B cell (primary cell): ENCODE measurements around the gene DCUN1D1. TPM values are rescaled to one million over a fixed set of nuclear protein-coding genes. Genes with fewer than 3 reads are reported as not detected.

Experiments used
- ATAC-seq: fragments of 200-7000 bp; cut with Tn5 transposase; one replicate; pipeline ENCODE4 v1.10.0; 2021; ENCODE audit warnings: low read depth, mild to moderate bottlenecking, moderate number of reproducible peaks, moderate library complexity
- CTCF ChIA-PET: fragments of 350-600 bp; sonication (Branson Sonifier 250); formaldehyde crosslinking; loops from one replicate; lab custom pipeline; 2021; ENCODE audit warnings: antibody characterized with exemption, inconsistent platforms; lab: Charles Lee
- POLR2A ChIA-PET: fragments of 350-600 bp; sonication (Branson Sonifier 250); formaldehyde crosslinking; loops from one replicate; lab custom pipeline; 2021; ENCODE audit warnings: antibody characterized with exemption; lab: Charles Lee
- DNase-seq: peaks from one replicate; pipeline ENCODE4 v3.0.0; 2013
- H2AFZ ChIP-seq: 2 replicates; pipeline ENCODE4 v1.6.1; 2012; ENCODE audit warnings: mild to moderate bottlenecking, low read depth, low read length; ENCODE audit not compliant: insufficient read depth, poor library complexity, severe bottlenecking
- H3K27ac ChIP-seq, 2 donors: 1 replicate in 1 of 2; 2 replicates in 1 of 2; pipeline ENCODE4 v1.5.1; 2012 to 2013; ENCODE audit warnings: low read length in 2 of 2, mild to moderate bottlenecking in 2 of 2, moderate library complexity in 1 of 2
- H3K27me3 ChIP-seq, 4 experiments: fragments of 200-600 bp in 1 of 4; sonication (generic) in 1 of 4; replicated peaks in 1 of 4; 1 replicate in 2 of 4; 2 replicates in 2 of 4; pipeline versions ENCODE4 v1.6.1 to v1.7.0; 2013 to 2016; ENCODE audit warnings: low read length in 3 of 4, mild to moderate bottlenecking in 2 of 4, mixed read lengths in 1 of 4, moderate library complexity in 1 of 4; ENCODE audit not compliant: insufficient read depth in 4 of 4, control insufficient read depth in 3 of 4; ENCODE audit errors: control extremely low read depth in 1 of 4
- H3K36me3 ChIP-seq, 2 experiments: replicated peaks in 1 of 2; 1 replicate in 1 of 2; 2 replicates in 1 of 2; pipeline versions ENCODE4 v1.6.1 to v1.7.1; 2013; ENCODE audit warnings: low read length in 1 of 2; ENCODE audit not compliant: insufficient read depth in 2 of 2, control insufficient read depth in 1 of 2; ENCODE audit errors: control extremely low read depth in 1 of 2, extremely low read depth in 1 of 2
- H3K4me1 ChIP-seq, 2 donors: fragments of 200-600 bp in 1 of 2; sonication (generic) in 1 of 2; 1 replicate in 1 of 2; 2 replicates in 1 of 2; pipeline versions ENCODE4 v1.5.1 to v1.6.1; 2013 to 2017; ENCODE audit warnings: low read length in 2 of 2; ENCODE audit not compliant: control insufficient read depth in 2 of 2, insufficient read depth in 2 of 2
- H3K4me2 ChIP-seq: replicated peaks from 2 replicates; pipeline ENCODE3; 2012; ENCODE audit warnings: mild to moderate bottlenecking, low read depth, low read length; ENCODE audit not compliant: poor library complexity, severe bottlenecking
- H3K4me3 ChIP-seq, 5 experiments: fragments of 200-600 bp in 1 of 5; sonication (generic) in 1 of 5; 1 replicate in 3 of 5; 2 replicates in 2 of 5; pipeline versions ENCODE4 v1.5.1 to v1.7.0; 2011 to 2016; ENCODE audit warnings: low read length in 4 of 5, mild to moderate bottlenecking in 4 of 5, low read depth in 2 of 5, control low read depth in 1 of 5, moderate library complexity in 1 of 5; ENCODE audit not compliant: insufficient read depth in 1 of 5; ENCODE audit errors: control extremely low read depth in 1 of 5, extremely low read depth in 1 of 5
- H3K79me2 ChIP-seq: fragments of 200-600 bp; sonication (generic); one replicate; pipeline ENCODE4 v1.6.0; 2016; ENCODE audit warnings: low read length; ENCODE audit not compliant: control insufficient read depth, insufficient read depth
- H3K9ac ChIP-seq: fragments of 200-600 bp; sonication (generic); 2 replicates; pipeline ENCODE4 v1.6.1; 2017; ENCODE audit warnings: mild to moderate bottlenecking, low read length, moderate library complexity
- H3K9me3 ChIP-seq, 3 donors: one replicate each; pipeline versions ENCODE4 v1.6.1 to v1.7.1; 2013; ENCODE audit warnings: low read length in 2 of 3; ENCODE audit not compliant: control insufficient read depth in 2 of 3, insufficient read depth in 1 of 3; ENCODE audit errors: control extremely low read depth in 1 of 3
- H4K20me1 ChIP-seq: 2 replicates; pipeline ENCODE4 v1.6.0; 2012; ENCODE audit warnings: mild to moderate bottlenecking, low read length; ENCODE audit not compliant: insufficient read depth, control insufficient read depth, poor library complexity, severe bottlenecking
- H3K27ac Mint-ChIP-seq: one replicate; pipeline ENCODE4 v1.8.0; 2021; ENCODE audit warnings: mixed read lengths
- H3K27me3 Mint-ChIP-seq: one replicate; pipeline ENCODE4 v1.8.0; 2021; ENCODE audit warnings: mixed read lengths
- H3K4me1 Mint-ChIP-seq: one replicate; pipeline ENCODE4 v1.8.0; 2021; ENCODE audit warnings: mixed read lengths
- H3K4me3 Mint-ChIP-seq: one replicate; pipeline ENCODE4 v1.8.0; 2021; ENCODE audit warnings: mixed read lengths
- H3K9me3 Mint-ChIP-seq: one replicate; pipeline ENCODE4 v1.8.0; 2022; ENCODE audit warnings: mixed read lengths; ENCODE audit not compliant: insufficient read depth
- CTCF ChIP-seq: fragments of 200-600 bp; IDR thresholded peaks from one replicate; pipeline ENCODE4 v1.8.0; 2022; ENCODE audit warnings: antibody characterized with exemption, mild to moderate bottlenecking
- EZH2 ChIP-seq: IDR thresholded peaks from 2 replicates; pipeline ENCODE4 v1.6.1; 2012; ENCODE audit warnings: borderline replicate concordance, low read depth, mild to moderate bottlenecking, moderate library complexity, low read length; ENCODE audit not compliant: insufficient read depth, poor library complexity, severe bottlenecking
- WGBS: methylation state at CpG from one replicate; pipeline ENCODE4 v1.1.5; 2013; ENCODE audit warnings: missing lambda C conversion rate; ENCODE audit not compliant: insufficient coverage; 5-methylcytosine and 5-hydroxymethylcytosine counted together
- intact Hi-C: fragments of 100-400 bp; cut with micrococcal nuclease; formaldehyde crosslinking; loops from one replicate; pipeline ENCODE4 v1.10.0; 2022
- polyA plus RNA-seq: library from polyadenylated mRNA; depleted of rRNA; stranded (reverse); fragments of >200 nt; gene quantifications from 2 replicates; pipeline ENCODE4 v1.2.3, GENCODE V29; 2012
- total RNA-seq, 2 donors: library from RNA; stranded (reverse); fragments of 120-200 nt in 1 of 2; gene quantifications; 1 replicate in 1 of 2; 2 replicates in 1 of 2; pipeline versions ENCODE4 v1.2.3 to v1.2.4, GENCODE V29; 2013 to 2022

Gene DCUN1D1
- total and polyA plus RNA-seq, 2 donors (not counting 1 experiment from before 2014, with no cell fraction given): 3.7 to 35.5 TPM

- Histone ChIP-seq H3K4me1 (peaks cover 7 to 9% of the 10 kb centered on the region in 2 donors), H3K27me3 (no peaks in the 10 kb centered on the region), H3K9ac (no peak overlapping the region), H3K36me3 (no peaks in the 10 kb centered on the region), H2AFZ (no peak overlapping the region), H4K20me1 (peaks cover 43% of the 10 kb centered on the region), H3K79me2 (peaks cover 92% of the 10 kb centered on the region), H3K27ac (no peak overlapping the region), H3K4me2 (no peak overlapping the region), H3K4me3 (no peak overlapping the region), H3K9me3 (no peaks in the 10 kb centered on the region)
- Mint-ChIP-seq H3K9me3 (no peaks in the 10 kb centered on the region), H3K27me3 (no peaks in the 10 kb centered on the region), H3K27ac (no peak overlapping the region), H3K4me3 (no peak overlapping the region), H3K4me1 (peaks cover 44% of the 10 kb centered on the region)
- POLR2A ChIA-PET: no interaction called here
- ATAC-seq (no peak), DNase-seq (no peak)
- intact Hi-C loops: no loop called here
- TF ChIP-seq CTCF: no peak
- no peak for TF ChIP-seq EZH2
- WGBS: 100% methylated on average over 4 of the region's 6 CpGs
- CTCF ChIA-PET: no interaction called here
Observed at GRCh38 chr3:182972387-182972786, 8.0 kb downstream of the DCUN1D1 start.

GRCh38 chr3:182971637-182972036, 8.7 kb downstream of the DCUN1D1 start:
- no CpG with 5 or more reads among the region's 2 CpGs for WGBS
- Mint-ChIP-seq H3K27me3 (no peaks in the 10 kb centered on the region), H3K4me1 (peaks cover 45% of the 10 kb centered on the region), H3K4me3 (no peak overlapping the region), H3K9me3 (no peaks in the 10 kb centered on the region), H3K27ac (no peak overlapping the region)
- H3K9ac ChIP-seq: no peak overlapping the region
- no peaks in the 10 kb centered on the region for H3K36me3 ChIP-seq
- no peak overlapping the region for H2AFZ ChIP-seq
- DNase-seq: no peak
- no peak for ATAC-seq
- H3K4me1 ChIP-seq: peaks cover 11% of the 10 kb centered on the region in 2 donors
- intact Hi-C loops: no loop called here
- no peak overlapping the region for H3K4me3 ChIP-seq
- ChIA-PET CTCF (interaction anchor here (1.2 kb wide), 1 partner anchor 225 kb away, joined by 3 read pairs; no protein-coding TSS in a partner anchor), POLR2A (interaction anchor here (0.6 kb wide), 1 partner anchor 166 kb away, joined by 4 read pairs; no protein-coding TSS in a partner anchor)
- H3K27ac ChIP-seq: no peak overlapping the region
- no peaks in the 10 kb centered on the region for H3K27me3 ChIP-seq
- no peak for TF ChIP-seq CTCF
- TF ChIP-seq EZH2: no peak
- H3K9me3 ChIP-seq: no peaks in the 10 kb centered on the region
- no peak overlapping the region for H3K4me2 ChIP-seq
- H3K79me2 ChIP-seq: peaks cover 88% of the 10 kb centered on the region
- H4K20me1 ChIP-seq: peaks cover 40% of the 10 kb centered on the region
